NCI-H1930 (cell line): ENCODE results near the gene LUC7L.
"Not testable (repeated sequence)": the region's sequence is repeated elsewhere in the genome, so short reads cannot be mapped to it uniquely, and the experiment has no call there.

Experiments used
- DNase-seq, 2 experiments: peaks; one replicate each; lab custom pipeline; 2025; lab: John Stamatoyannopoulos, UW

Gene LUC7L

GRCh38 chr16:179211-180092 is 49.8 kb downstream of the LUC7L start:
- DNase-seq: no peak

- no peak for DNase-seq
Measured at GRCh38 chr16:178668-179015, 50.6 kb downstream of the LUC7L start.

- no peak for DNase-seq
Measured at GRCh38 chr16:177981-178667, 51.1 kb downstream of the LUC7L start.

- no peak for DNase-seq
Measured at GRCh38 chr16:177394-177822, 51.8 kb downstream of the LUC7L start.

GRCh38 chr16:176477-177382 is 52.5 kb downstream of the LUC7L start, which contains the start of gene HBA1:
TSS of gene HBA1 (plus strand) at chr16:176680. CDS start at chr16:176717, 37 bp downstream.
- not testable (repeated sequence) for DNase-seq

- DNase-seq: not testable (repeated sequence)
Measured at GRCh38 chr16:176006-176405, 53.2 kb downstream of the LUC7L start.

GRCh38 chr16:175011-175949 is 54.0 kb downstream of the LUC7L start:
- no peak for DNase-seq

- DNase-seq: not testable (repeated sequence)
Measured at GRCh38 chr16:173928-174769, 55.1 kb downstream of the LUC7L start.

- DNase-seq: not testable (repeated sequence)
Measured at GRCh38 chr16:173211-173854, 55.9 kb downstream of the LUC7L start.

GRCh38 chr16:172374-172941 is 56.8 kb downstream of the LUC7L start, which contains the start of gene HBA2:
TSS of gene HBA2 (plus strand) at chr16:172876. CDS start at chr16:172913, 37 bp downstream.
- DNase-seq: not testable (repeated sequence)

- DNase-seq: no peak
Measured at GRCh38 chr16:170788-171187, 58.5 kb downstream of the LUC7L start.

- not testable (repeated sequence) for DNase-seq
Measured at GRCh38 chr16:170088-170507, 59.2 kb downstream of the LUC7L start.

GRCh38 chr16:169014-169413 is 60.2 kb downstream of the LUC7L start:
- no peak for DNase-seq

GRCh38 chr16:168424-168823 is 60.8 kb downstream of the LUC7L start:
- DNase-seq: no peak

GRCh38 chr16:167122-167690 is 62.0 kb downstream of the LUC7L start:
- no peak for DNase-seq

- no peak for DNase-seq
Measured at GRCh38 chr16:166375-167121, 62.7 kb downstream of the LUC7L start.

GRCh38 chr16:165539-166374 is 63.5 kb downstream of the LUC7L start, which contains the start of gene HBM:
TSS of gene HBM (plus strand) at chr16:165978. CDS start at chr16:165998, 20 bp downstream.
- no peak for DNase-seq
